ENCODE measurements around the gene PEAK1. TPM values are rescaled to one million over a fixed set of nuclear protein-coding genes. Genes with fewer than 3 reads are reported as not detected.

Gene PEAK1
- total and polyA plus RNA-seq, 7 experiments from 2014 or later, result 1.2 to 31.0 (median 12.7) TPM

DNA sequence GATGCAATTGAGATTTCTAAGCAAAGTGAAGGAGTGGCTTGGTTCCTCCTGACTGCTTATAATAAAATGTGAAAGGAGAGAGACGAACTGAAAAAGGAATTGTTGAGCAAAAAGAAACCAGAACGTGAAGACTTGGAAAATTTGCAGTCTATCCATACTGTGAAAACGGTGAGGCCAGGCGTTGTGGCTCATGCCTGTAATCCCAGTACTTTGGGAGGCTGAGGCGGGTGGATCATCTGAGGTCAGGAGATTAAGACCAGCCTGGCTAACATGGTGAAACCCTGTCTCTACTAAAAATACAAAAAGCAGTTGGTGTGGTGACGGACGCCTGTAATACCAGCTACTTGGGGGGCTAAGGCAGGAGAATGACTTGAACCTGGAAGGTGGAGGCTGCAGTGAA, 292.3 kb downstream of the PEAK1 start:
- H3K27me3 ChIP-seq (ENCODE audit: control insufficient read depth in 2 of 2, insufficient read depth in 2 of 2, low read length in 2 of 2), result no peaks in the 10 kb centered on the region
- peaks cover 0 to 20% (median 7%) of the 10 kb centered on the region in 5 donors for H3K36me3 Mint-ChIP-seq
- H3K27me3 Mint-ChIP-seq, result no peaks in the 10 kb centered on the region
- H3K4me3 ChIP-seq (ENCODE audit: low read length), result no peak overlapping the region
- peaks cover 0 to 3% (median 0%) of the 10 kb centered on the region in 7 donors for H3K4me1 Mint-ChIP-seq
- no peaks in the 10 kb centered on the region for H3K9me3 ChIP-seq (ENCODE audit: control insufficient read depth in 2 of 3, low read length in 3 of 3)
- CTCF ChIA-PET, result no interaction called here
- intact Hi-C loops (cut with micrococcal nuclease), result no loop called here
- no peak for DNase-seq
- POLR2A ChIA-PET, result no interaction called here
- no peak overlapping the region for H3K4me3 Mint-ChIP-seq
- no peak overlapping the region for H3K27ac Mint-ChIP-seq
- no peaks in the 10 kb centered on the region for H3K4me1 ChIP-seq (ENCODE audit: control insufficient read depth in 2 of 2, insufficient read depth in 2 of 2, low read length in 2 of 2)
- no peaks in the 10 kb centered on the region for H3K36me3 ChIP-seq (ENCODE audit: control insufficient read depth in 2 of 3, insufficient read depth in 3 of 3, low read length in 3 of 3)
- ATAC-seq, result no peak
- H3K9me3 Mint-ChIP-seq, result no peaks in the 10 kb centered on the region
- H3K27ac ChIP-seq (ENCODE audit: low read depth, low read length), result no peak overlapping the region

- no peaks in the 10 kb centered on the region for H3K9me3 ChIP-seq (ENCODE audit: control insufficient read depth in 2 of 3, low read length in 3 of 3)
- Mint-ChIP-seq H3K27ac (no peak overlapping the region), H3K9me3 (no peaks in the 10 kb centered on the region), H3K4me3 (no peak overlapping the region), H3K36me3 (peaks cover 0 to 19% (median 6%) of the 10 kb centered on the region in 5 donors), H3K4me1 (peaks cover 0 to 3% (median 0%) of the 10 kb centered on the region in 7 donors), H3K27me3 (no peaks in the 10 kb centered on the region)
- no peaks in the 10 kb centered on the region for H3K36me3 ChIP-seq (ENCODE audit: control insufficient read depth in 2 of 3, insufficient read depth in 3 of 3, low read length in 3 of 3)
- ATAC-seq (no peak), DNase-seq (no peak)
- intact Hi-C loops (cut with micrococcal nuclease), result no loop called here
- no peak overlapping the region for H3K4me3 ChIP-seq (ENCODE audit: low read length)
- ChIA-PET POLR2A (no interaction called here), CTCF (interaction anchor here (1.1 kb wide), 1 partner anchor 62 kb away, joined by 3 read pairs; no protein-coding TSS in a partner anchor)
- no peaks in the 10 kb centered on the region for H3K4me1 ChIP-seq (ENCODE audit: control insufficient read depth in 2 of 2, insufficient read depth in 2 of 2, low read length in 2 of 2)
- H3K27me3 ChIP-seq (ENCODE audit: control insufficient read depth in 2 of 2, insufficient read depth in 2 of 2, low read length in 2 of 2), result no peaks in the 10 kb centered on the region
- no peak overlapping the region for H3K27ac ChIP-seq (ENCODE audit: low read depth, low read length)
These were observed 293.2 kb downstream of the PEAK1 start for GRCh38 chr15:77126529-77127326.

DNA sequence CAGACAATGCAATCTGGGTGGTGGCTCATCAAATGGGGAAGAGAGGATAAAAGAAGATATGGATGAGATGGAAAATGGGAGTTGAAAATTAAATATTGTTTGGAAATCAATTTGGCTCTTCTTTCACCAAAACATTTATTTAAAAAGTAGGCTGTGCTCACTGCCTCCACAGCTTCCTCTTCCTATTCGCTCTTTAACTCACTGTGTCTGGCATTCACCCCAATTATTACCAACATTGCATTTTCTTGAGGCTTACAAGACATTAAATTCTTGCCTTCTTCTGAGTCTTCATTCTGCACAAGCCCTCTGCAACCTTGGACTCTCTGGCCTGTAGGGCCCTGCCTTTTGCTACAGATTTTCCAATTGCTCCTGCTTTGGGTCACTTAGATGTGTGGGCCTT, 296.1 kb downstream of the PEAK1 start:
- ChIA-PET POLR2A (no interaction called here), CTCF (no interaction called here)
- H3K27ac Mint-ChIP-seq, result no peak overlapping the region
- H3K4me3 Mint-ChIP-seq, result no peak overlapping the region
- H3K36me3 Mint-ChIP-seq, result peaks cover 0 to 8% (median 4%) of the 10 kb centered on the region in 5 donors
- peaks cover 0 to 10% (median 4%) of the 10 kb centered on the region in 7 donors for H3K4me1 Mint-ChIP-seq
- Histone ChIP-seq H3K27me3 (ENCODE audit: control insufficient read depth in 2 of 2, insufficient read depth in 2 of 2, low read length in 2 of 2) (no peaks in the 10 kb centered on the region), H3K9me3 (ENCODE audit: control insufficient read depth in 2 of 3, low read length in 3 of 3) (no peaks in the 10 kb centered on the region), H3K36me3 (ENCODE audit: control insufficient read depth in 2 of 3, insufficient read depth in 3 of 3, low read length in 3 of 3) (no peaks in the 10 kb centered on the region), H3K4me3 (ENCODE audit: low read length) (no peak overlapping the region), H3K27ac (ENCODE audit: low read depth, low read length) (no peak overlapping the region), H3K4me1 (ENCODE audit: control insufficient read depth in 2 of 2, insufficient read depth in 2 of 2, low read length in 2 of 2) (no peaks in the 10 kb centered on the region)
- ATAC-seq (no peak), DNase-seq (no peak)
- intact Hi-C loops (cut with micrococcal nuclease), result no loop called here
- H3K27me3 Mint-ChIP-seq, result no peaks in the 10 kb centered on the region
- no peaks in the 10 kb centered on the region for H3K9me3 Mint-ChIP-seq

DNA sequence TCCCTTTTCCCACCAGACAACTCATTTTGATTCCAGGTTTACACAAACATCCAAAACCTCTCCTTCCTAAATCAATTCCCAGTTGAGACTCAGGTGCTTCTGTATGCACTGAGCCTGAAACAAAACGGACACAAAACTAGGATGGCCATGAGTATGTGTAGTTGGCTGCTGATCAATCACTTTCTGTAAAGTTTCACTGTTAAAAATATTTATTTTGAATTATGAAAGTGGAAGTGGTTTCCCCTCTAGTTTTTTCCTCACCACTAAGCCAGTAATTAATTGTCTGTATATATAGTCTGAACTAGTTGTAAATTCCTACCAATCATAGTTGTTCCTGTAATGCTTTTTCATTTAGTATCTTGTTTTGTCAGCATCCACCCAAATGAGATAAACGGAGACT, 297.3 kb downstream of the PEAK1 start:
- no peak overlapping the region for H3K4me3 Mint-ChIP-seq

DNA sequence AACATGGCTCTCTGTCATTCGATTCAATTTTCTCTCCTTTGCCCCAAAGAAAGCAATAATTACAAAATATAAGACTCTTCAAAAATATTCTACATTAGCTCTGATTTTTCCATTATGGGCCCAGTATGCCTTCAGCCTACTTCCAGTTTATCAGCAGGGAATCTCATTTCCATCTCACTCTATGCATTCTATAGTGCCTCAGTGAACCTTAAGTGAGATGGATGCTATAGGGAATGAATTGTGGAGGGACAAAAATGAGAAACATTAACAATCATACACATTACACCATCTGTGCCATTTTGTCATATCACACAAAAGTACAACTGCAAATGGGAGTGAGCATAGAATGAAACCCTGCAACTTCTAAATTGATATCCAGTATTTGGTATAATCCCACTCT, 298.3 kb downstream of the PEAK1 start:
- H3K27me3 Mint-ChIP-seq, result no peaks in the 10 kb centered on the region
- no peaks in the 10 kb centered on the region for H3K36me3 ChIP-seq (ENCODE audit: control insufficient read depth in 2 of 3, insufficient read depth in 3 of 3, low read length in 3 of 3)
- no peak overlapping the region for H3K4me3 Mint-ChIP-seq
- no peak overlapping the region for H3K27ac Mint-ChIP-seq
- H3K9me3 ChIP-seq (ENCODE audit: control insufficient read depth in 2 of 3, low read length in 3 of 3), result no peaks in the 10 kb centered on the region
- ATAC-seq (no peak), DNase-seq (no peak)
- ChIA-PET POLR2A (no interaction called here), CTCF (interaction anchor here (0.7 to 0.8 kb wide), 2 partner anchors 45 to 366 kb away, joined by 3 read pairs; no protein-coding TSS in a partner anchor)
- no peak overlapping the region for H3K4me3 ChIP-seq (ENCODE audit: low read length)
- H3K36me3 Mint-ChIP-seq, result peaks cover 0 to 4% (median 0%) of the 10 kb centered on the region in 5 donors
- no peaks in the 10 kb centered on the region for H3K27me3 ChIP-seq (ENCODE audit: control insufficient read depth in 2 of 2, insufficient read depth in 2 of 2, low read length in 2 of 2)
- H3K4me1 Mint-ChIP-seq, result peaks cover 0 to 12% (median 6%) of the 10 kb centered on the region in 7 donors
- no peaks in the 10 kb centered on the region for H3K4me1 ChIP-seq (ENCODE audit: control insufficient read depth in 2 of 2, insufficient read depth in 2 of 2, low read length in 2 of 2)
- no peaks in the 10 kb centered on the region for H3K9me3 Mint-ChIP-seq
- no peak overlapping the region for H3K27ac ChIP-seq (ENCODE audit: low read depth, low read length)
- intact Hi-C loops (cut with micrococcal nuclease), result no loop called here

More for the DNA sequence above, 297.3 kb downstream of the PEAK1 start:
- DNase-seq, result no peak
- Histone ChIP-seq H3K27me3 (ENCODE audit: control insufficient read depth in 2 of 2, insufficient read depth in 2 of 2, low read length in 2 of 2) (no peaks in the 10 kb centered on the region), H3K9me3 (ENCODE audit: control insufficient read depth in 2 of 3, low read length in 3 of 3) (no peaks in the 10 kb centered on the region), H3K4me3 (ENCODE audit: low read length) (no peak overlapping the region), H3K27ac (ENCODE audit: low read depth, low read length) (no peak overlapping the region), H3K36me3 (ENCODE audit: control insufficient read depth in 2 of 3, insufficient read depth in 3 of 3, low read length in 3 of 3) (no peaks in the 10 kb centered on the region), H3K4me1 (ENCODE audit: control insufficient read depth in 2 of 2, insufficient read depth in 2 of 2, low read length in 2 of 2) (no peaks in the 10 kb centered on the region)
- no peak for ATAC-seq
- H3K27ac Mint-ChIP-seq, result no peak overlapping the region
- peaks cover 0 to 12% (median 6%) of the 10 kb centered on the region in 7 donors for H3K4me1 Mint-ChIP-seq
- H3K36me3 Mint-ChIP-seq, result peaks cover 0 to 4% (median 0%) of the 10 kb centered on the region in 5 donors
- POLR2A ChIA-PET, result no interaction called here
- H3K9me3 Mint-ChIP-seq, result no peaks in the 10 kb centered on the region
- H3K27me3 Mint-ChIP-seq, result no peaks in the 10 kb centered on the region
- intact Hi-C loops (cut with micrococcal nuclease), result no loop called here
- CTCF ChIA-PET, result interaction anchor here (0.8 kb wide), 1 partner anchor 365 kb away, joined by 3 read pairs; no protein-coding TSS in a partner anchor

DNA sequence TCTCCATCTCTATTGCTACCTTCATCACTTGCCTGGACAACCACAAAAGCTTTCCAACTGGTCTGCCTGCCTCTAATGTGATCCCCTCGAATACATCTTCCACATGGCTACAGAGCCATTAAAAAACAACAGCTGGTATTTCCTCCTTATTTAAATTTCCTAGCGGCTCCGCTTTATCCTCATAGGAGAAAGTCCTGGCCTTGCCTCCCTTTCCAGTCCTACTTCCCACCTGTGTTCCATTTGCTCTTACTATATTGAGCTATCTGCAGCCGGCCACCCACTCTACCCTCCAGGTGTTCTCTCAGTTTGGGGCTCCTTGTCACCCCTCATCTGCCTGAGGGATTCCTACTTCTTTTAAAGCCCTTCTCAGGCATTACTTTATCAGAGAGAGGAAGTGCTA, 299.3 kb downstream of the PEAK1 start:
- intact Hi-C loops (cut with micrococcal nuclease), result no loop called here
- Mint-ChIP-seq H3K27ac (peak overlapping the region in 1 of 9 donors; percentile 62), H3K4me1 (peaks cover 0 to 12% (median 6%) of the 10 kb centered on the region in 7 donors)

More for the DNA sequence above, 299.3 kb downstream of the PEAK1 start:
- Histone ChIP-seq H3K27ac (ENCODE audit: low read depth, low read length) (no peak overlapping the region), H3K4me3 (ENCODE audit: low read length) (no peak overlapping the region), H3K27me3 (ENCODE audit: control insufficient read depth in 2 of 2, insufficient read depth in 2 of 2, low read length in 2 of 2) (no peaks in the 10 kb centered on the region), H3K9me3 (ENCODE audit: control insufficient read depth in 2 of 3, low read length in 3 of 3) (no peaks in the 10 kb centered on the region), H3K36me3 (ENCODE audit: control insufficient read depth in 2 of 3, insufficient read depth in 3 of 3, low read length in 3 of 3) (no peaks in the 10 kb centered on the region), H3K4me1 (ENCODE audit: control insufficient read depth in 2 of 2, insufficient read depth in 2 of 2, low read length in 2 of 2) (no peaks in the 10 kb centered on the region)
- ChIA-PET CTCF (interaction anchor here (1.4 to 4.9 kb wide), 3 partner anchors 40 to 422 kb away, joined by 4 to 43 read pairs (median 24); no protein-coding TSS in a partner anchor), POLR2A (no interaction called here)
- Mint-ChIP-seq H3K27me3 (no peaks in the 10 kb centered on the region), H3K36me3 (peaks cover 0 to 4% (median 0%) of the 10 kb centered on the region in 5 donors), H3K9me3 (no peaks in the 10 kb centered on the region), H3K4me3 (no peak overlapping the region)
- DNase-seq (no peak), ATAC-seq (no peak)
